GM19035 (cell line): ENCODE data around the gene ABL1.
"Not testable (repeated sequence)": the region's sequence is repeated elsewhere in the genome, so short reads cannot be mapped to it uniquely, and the experiment has no call there.

Experiments
- ATAC-seq: cut with Tn5 transposase; IDR thresholded peaks from one replicate; pipeline ENCODE4 v1.9.1; 2021; ENCODE audit not compliant: unreplicated experiment

Gene ABL1

GRCh38 chr9:130900701-130901497, 65.8 kb downstream of the ABL1 start:
- no peak for ATAC-seq

DNA sequence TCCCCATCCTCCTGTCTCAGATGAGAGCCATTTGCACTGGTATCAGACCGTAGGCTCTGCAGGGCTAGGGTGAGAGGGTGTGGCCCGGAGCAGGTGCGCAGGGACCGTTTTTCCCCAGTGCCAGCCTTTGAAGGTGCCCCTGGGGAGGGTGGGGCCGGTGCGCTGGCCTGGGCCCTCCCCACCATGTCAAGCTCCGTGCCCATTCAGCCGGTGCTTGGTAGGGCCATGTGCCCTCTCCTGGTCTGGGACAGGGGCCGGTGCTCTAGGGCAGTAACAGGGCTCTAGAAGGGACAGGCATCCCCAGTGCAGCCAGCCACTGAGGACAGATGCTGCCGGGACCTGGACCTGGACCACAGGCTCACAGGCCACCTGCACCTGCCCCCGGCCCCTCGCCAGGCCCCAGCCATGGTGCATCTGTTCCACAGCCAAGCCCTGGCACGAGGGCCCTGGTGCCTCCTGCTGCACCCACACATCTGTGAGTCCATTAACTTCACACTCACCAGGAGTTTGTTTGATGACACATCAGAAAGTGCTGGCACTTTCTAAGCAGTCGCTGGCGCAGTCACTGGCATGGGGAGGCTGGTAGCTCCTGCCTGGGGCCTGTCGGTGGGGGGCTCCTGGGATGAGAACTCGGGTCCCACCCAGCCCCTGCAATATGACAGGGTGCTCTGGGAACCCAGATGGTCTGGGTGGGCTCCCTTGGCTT, 66.6 kb downstream of the ABL1 start:
- no peak for ATAC-seq

- no peak for ATAC-seq
Observed at GRCh38 chr9:130902204-130903185, 67.4 kb downstream of the ABL1 start.

- ATAC-seq, result no peak
Observed at GRCh38 chr9:130903194-130904069, 68.4 kb downstream of the ABL1 start.

GRCh38 chr9:130904070-130905044, 69.3 kb downstream of the ABL1 start:
- ATAC-seq, result no peak

GRCh38 chr9:130905125-130905901, 70.3 kb downstream of the ABL1 start:
- no peak for ATAC-seq

GRCh38 chr9:130905902-130906734, 71.1 kb downstream of the ABL1 start:
- ATAC-seq, result no peak

DNA sequence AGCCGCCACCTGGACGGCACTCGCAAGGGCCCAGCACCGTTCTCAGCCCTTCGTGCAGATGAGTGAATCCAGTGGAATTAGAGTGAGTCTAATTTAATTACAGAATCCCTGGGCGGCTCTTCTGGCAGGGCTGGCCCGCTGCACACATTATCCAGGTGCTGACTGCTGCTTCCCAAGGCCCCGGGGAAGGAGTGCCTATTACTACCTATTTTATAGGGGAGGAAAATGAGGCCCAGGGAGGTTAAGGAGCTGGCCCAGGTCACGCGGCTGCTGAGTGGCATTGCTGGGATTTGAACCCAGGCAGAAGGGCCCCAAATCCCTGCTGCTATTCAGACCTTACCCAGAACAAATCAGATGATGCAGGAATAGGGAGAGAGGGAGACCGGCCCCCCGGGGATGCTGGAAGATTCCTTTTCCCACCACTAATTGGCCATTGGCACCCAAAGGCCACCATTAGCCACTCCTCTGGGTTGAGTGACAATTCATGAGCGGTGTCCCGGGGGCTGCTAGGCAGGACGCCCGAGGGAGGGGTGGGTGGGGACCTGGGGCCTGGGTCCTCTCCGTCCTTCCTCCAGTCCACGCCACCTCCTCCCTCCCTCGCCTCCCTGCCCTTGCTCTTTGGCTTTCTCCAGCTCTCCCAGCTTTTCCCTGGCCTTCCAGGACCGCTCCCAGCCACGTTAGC, 71.8 kb downstream of the ABL1 start:
- no peak for ATAC-seq

DNA sequence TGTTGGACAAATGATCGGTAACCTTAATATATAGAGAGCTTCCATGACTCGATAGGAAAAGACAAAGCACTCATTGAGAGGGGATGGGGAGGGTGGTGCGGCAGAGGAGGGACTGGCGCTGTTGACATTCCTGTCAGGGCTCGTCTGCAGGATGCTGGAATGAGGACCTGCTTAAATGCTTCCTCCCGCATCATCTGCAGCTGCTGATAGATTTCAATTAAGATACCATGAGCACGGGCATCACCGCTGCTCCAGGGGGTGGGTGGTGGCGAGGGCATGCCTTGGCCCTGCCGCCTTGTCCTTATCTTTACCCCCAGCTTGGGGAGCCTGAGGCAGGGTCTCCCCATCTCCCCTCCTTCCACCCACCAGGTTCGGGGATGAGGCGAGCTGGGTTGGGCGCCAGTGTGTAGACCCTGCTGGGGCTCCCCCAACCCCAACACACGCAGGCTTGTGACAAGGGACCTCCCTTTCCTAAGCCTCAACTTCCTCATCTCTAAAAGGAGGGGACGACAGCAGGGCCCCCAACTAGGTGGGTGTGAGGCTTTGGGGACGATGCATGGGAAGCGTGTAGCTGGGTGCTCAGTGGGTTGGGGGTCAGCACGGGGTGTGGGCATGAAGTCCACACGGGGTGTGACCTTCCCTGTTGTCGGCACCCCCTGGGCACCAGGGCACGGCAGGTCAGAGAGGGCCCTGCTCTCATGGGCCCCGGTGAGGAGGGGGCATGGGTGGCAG, 73.3 kb downstream of the ABL1 start:
- ATAC-seq, result no peak

- no peak for ATAC-seq
Observed at GRCh38 chr9:130908878-130909355, 73.9 kb downstream of the ABL1 start.

GRCh38 chr9:130910041-130910440, 75.0 kb downstream of the ABL1 start:
- not testable (repeated sequence) for ATAC-seq

GRCh38 chr9:130910670-130911069, 75.6 kb downstream of the ABL1 start:
- not testable (repeated sequence) for ATAC-seq

DNA sequence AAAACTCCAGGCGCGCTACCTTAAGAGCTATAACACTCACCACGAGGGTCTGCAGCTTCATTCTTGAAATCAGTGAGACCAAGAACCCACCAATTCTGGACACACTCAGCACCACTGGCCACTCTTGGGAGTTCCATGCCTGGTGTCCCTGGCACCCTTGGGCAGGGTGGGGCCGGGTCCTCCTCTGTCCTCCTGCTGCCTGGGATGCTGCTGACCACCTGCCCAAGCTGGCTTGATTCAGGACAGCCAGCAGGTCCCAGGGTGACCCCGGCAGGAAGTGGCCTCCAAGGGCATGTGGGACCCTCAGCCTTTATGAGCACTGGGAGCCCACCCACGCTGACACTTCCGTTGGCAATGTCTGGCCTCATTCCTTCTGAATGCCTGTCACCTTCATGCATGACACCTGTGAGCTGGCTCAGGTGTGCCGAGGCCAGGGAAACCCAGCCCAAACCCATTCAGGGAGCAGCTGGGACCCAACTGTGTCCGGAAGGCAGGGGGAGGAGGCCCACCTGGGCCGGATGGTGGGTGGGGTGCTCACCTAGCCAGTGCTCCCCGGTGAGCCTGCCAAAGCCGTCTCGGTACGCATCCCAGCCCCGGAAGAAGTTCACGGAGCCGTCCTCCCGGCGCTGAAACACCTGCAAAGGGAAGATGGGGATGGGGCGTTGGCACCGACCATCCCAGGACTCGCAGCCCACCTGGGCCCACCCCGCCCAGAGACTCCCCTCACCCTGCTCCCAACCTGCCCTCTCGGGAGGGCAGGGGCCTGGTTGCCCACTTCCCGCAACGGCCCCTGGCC, 76.4 kb downstream of the ABL1 start:
- no peak for ATAC-seq

GRCh38 chr9:130912932-130913598, 78.0 kb downstream of the ABL1 start:
- ATAC-seq, result no peak
